H9 (cell line): ENCODE results near the gene ASGR1. TPM values are rescaled to one million over a fixed set of nuclear protein-coding genes. Genes with fewer than 3 reads are reported as not detected.

ENCODE experiments used
- DNase-seq: peaks from one replicate; pipeline ENCODE4 v3.0.0-alpha.2; 2017
- H2AFZ ChIP-seq: one replicate; pipeline ENCODE4 v1.6.1; 2013; ENCODE audit warnings: mild to moderate bottlenecking, low read length, control low read depth, moderate library complexity
- H2AK5ac ChIP-seq: 2 replicates; pipeline ENCODE4 v1.6.1; 2013; ENCODE audit warnings: low read length, control low read depth, mixed read lengths; ENCODE audit not compliant: insufficient read length
- H2BK120ac ChIP-seq: one replicate; pipeline ENCODE4 v1.6.1; 2013; ENCODE audit warnings: low read depth, mild to moderate bottlenecking, low read length, control low read depth, inconsistent platforms; ENCODE audit not compliant: poor library complexity, severe bottlenecking
- H2BK12ac ChIP-seq: 2 replicates; pipeline ENCODE4 v1.6.1; 2013; ENCODE audit warnings: low read length, control low read depth, mixed read lengths, low read depth; ENCODE audit not compliant: insufficient read length
- H2BK15ac ChIP-seq: 2 replicates; pipeline ENCODE4 v1.6.1; 2013; ENCODE audit warnings: low read depth, low read length, control low read depth
- H2BK20ac ChIP-seq: one replicate; pipeline ENCODE4 v1.6.1; 2013; ENCODE audit warnings: low read depth, mild to moderate bottlenecking, low read length, control low read depth, inconsistent platforms; ENCODE audit not compliant: poor library complexity, severe bottlenecking
- H2BK5ac ChIP-seq: 2 replicates; pipeline ENCODE4 v1.6.1; 2013; ENCODE audit warnings: low read length, control low read depth, mixed read lengths; ENCODE audit not compliant: insufficient read length
- H3K14ac ChIP-seq: 2 replicates; pipeline ENCODE4 v1.6.1; 2013; ENCODE audit warnings: low read length, control low read depth; ENCODE audit not compliant: insufficient read depth
- H3K18ac ChIP-seq: 2 replicates; pipeline ENCODE4 v1.6.1; 2013; ENCODE audit warnings: low read depth, mild to moderate bottlenecking, mixed read lengths, low read length, control low read depth; ENCODE audit not compliant: insufficient read length
- H3K23ac ChIP-seq: 2 replicates; pipeline ENCODE4 v1.6.1; 2013; ENCODE audit warnings: low read length, control low read depth, mixed read lengths, low read depth; ENCODE audit not compliant: insufficient read length
- H3K23me2 ChIP-seq: 2 replicates; pipeline ENCODE4 v1.6.1; 2013; ENCODE audit warnings: low read depth, mild to moderate bottlenecking, mixed read lengths, low read length, control low read depth; ENCODE audit not compliant: insufficient read length, poor library complexity, severe bottlenecking
- H3K27ac ChIP-seq: 2 replicates; pipeline ENCODE4 v1.5.1; 2013; ENCODE audit warnings: low read length, control low read depth, mixed read lengths, low read depth; ENCODE audit not compliant: insufficient read length
- H3K27me3 ChIP-seq: 2 replicates; pipeline ENCODE4 v1.6.1; 2013; ENCODE audit warnings: low read length, control low read depth, inconsistent platforms; ENCODE audit not compliant: insufficient read depth
- H3K4ac ChIP-seq: 2 replicates; pipeline ENCODE4 v1.6.1; 2013; ENCODE audit warnings: low read depth, mild to moderate bottlenecking, control low read depth, inconsistent platforms, low read length, moderate library complexity
- H3K4me1 ChIP-seq: 2 replicates; pipeline ENCODE4 v1.6.1; 2013; ENCODE audit warnings: low read length, control low read depth, inconsistent platforms; ENCODE audit not compliant: insufficient read depth
- H3K4me2 ChIP-seq: 2 replicates; pipeline ENCODE4 v1.6.1; 2013; ENCODE audit warnings: low read length, control low read depth, mixed read lengths; ENCODE audit not compliant: insufficient read length, insufficient read depth
- H3K56ac ChIP-seq: 2 replicates; pipeline ENCODE4 v1.6.1; 2013; ENCODE audit warnings: low read depth, mild to moderate bottlenecking, mixed read lengths, low read length, control low read depth; ENCODE audit not compliant: insufficient read length
- H3K79me1 ChIP-seq: 2 replicates; pipeline ENCODE4 v1.6.1; 2013; ENCODE audit warnings: low read depth, mild to moderate bottlenecking, moderate library complexity, low read length, control low read depth, inconsistent platforms; ENCODE audit not compliant: insufficient read depth, poor library complexity, severe bottlenecking
- H3K79me2 ChIP-seq: 2 replicates; pipeline ENCODE4 v1.6.1; 2013; ENCODE audit warnings: low read length, control low read depth, inconsistent platforms; ENCODE audit not compliant: insufficient read depth
- H3K9ac ChIP-seq: 2 replicates; pipeline ENCODE4 v1.6.1; 2013; ENCODE audit warnings: low read length, control low read depth, mixed read lengths; ENCODE audit not compliant: insufficient read length; ENCODE audit errors: extremely low read depth
- H3K9me3 ChIP-seq: one replicate; pipeline ENCODE4 v1.6.1; 2013; ENCODE audit warnings: low read depth, low read length, inconsistent platforms; ENCODE audit not compliant: control insufficient read depth
- H3T11ph ChIP-seq: one replicate; pipeline ENCODE4 v1.6.1; 2013; ENCODE audit warnings: mild to moderate bottlenecking, low read length, control low read depth, inconsistent platforms
- H4K20me1 ChIP-seq: one replicate; pipeline ENCODE4 v1.6.1; 2013; ENCODE audit not compliant: control insufficient read depth, insufficient read length, insufficient read depth
- H4K5ac ChIP-seq: 2 replicates; pipeline ENCODE4 v1.6.1; 2013; ENCODE audit warnings: low read depth, mild to moderate bottlenecking, mixed read lengths, low read length, control low read depth; ENCODE audit not compliant: insufficient read length
- H4K8ac ChIP-seq: replicated peaks from 2 replicates; pipeline ENCODE4 v1.6.1; 2013; ENCODE audit warnings: low read length, control low read depth, mixed read lengths, low read depth; ENCODE audit not compliant: insufficient read length
- H4K91ac ChIP-seq: 2 replicates; pipeline ENCODE4 v1.6.1; 2013; ENCODE audit warnings: low read depth, mild to moderate bottlenecking, moderate library complexity, mixed read lengths, low read length, control low read depth; ENCODE audit not compliant: insufficient read length
- H3K27ac Mint-ChIP-seq, 3 experiments: 2 replicates in 2 of 3; 3 replicates in 1 of 3; pipeline ENCODE4 v1.8.0; 2020 to 2021; ENCODE audit warnings: mixed read lengths in 3 of 3, mild to moderate bottlenecking in 1 of 3, moderate library complexity in 1 of 3
- H3K27me3 Mint-ChIP-seq: 2 replicates; pipeline ENCODE4 v1.8.0; 2021; ENCODE audit warnings: low read depth, mild to moderate bottlenecking, moderate library complexity, mixed read lengths
- H3K36me3 Mint-ChIP-seq, 3 experiments: 2 replicates in 2 of 3; 3 replicates in 1 of 3; pipeline ENCODE4 v1.8.0; 2020 to 2021; ENCODE audit warnings: low read depth in 3 of 3, mixed read lengths in 3 of 3; ENCODE audit not compliant: insufficient read depth in 1 of 3
- H3K4me1 Mint-ChIP-seq, 2 experiments: 2 replicates each; pipeline ENCODE4 v1.8.0; 2020; ENCODE audit warnings: mixed read lengths in 2 of 2
- H3K4me3 Mint-ChIP-seq, 2 experiments: 2 replicates in 1 of 2; 3 replicates in 1 of 2; pipeline ENCODE4 v1.8.0; 2020 to 2021; ENCODE audit warnings: mild to moderate bottlenecking in 2 of 2, mixed read lengths in 2 of 2, moderate library complexity in 1 of 2
- H3K9me3 Mint-ChIP-seq, 2 experiments: 2 replicates in 1 of 2; 3 replicates in 1 of 2; pipeline ENCODE4 v1.8.0; 2020; ENCODE audit warnings: mild to moderate bottlenecking in 2 of 2, mixed read lengths in 2 of 2, moderate library complexity in 1 of 2
- WGBS: extraction: QIAGEN DNeasy Blood & Tissue Kit; methylation state at CpG from one replicate; pipeline ENCODE4 v1.1.7; 2013; ENCODE audit warnings: missing lambda C conversion rate, low lambda C conversion rate, mixed read lengths; ENCODE audit not compliant: insufficient read length; ENCODE audit errors: extremely low coverage; 5-methylcytosine and 5-hydroxymethylcytosine counted together
- total RNA-seq: library from RNA; stranded (reverse); gene quantifications from 2 replicates; pipeline ENCODE4 v1.2.1, GENCODE V29; 2021
- TF ChIP-seq, protein P1 (sequence below): fragments of 200-600 bp; sonication (generic); conservative IDR thresholded peaks from 3 replicates; pipeline ENCODE4 v1.8.0; 2021; ENCODE audit warnings: antibody characterized with exemption, mild to moderate bottlenecking

ASGR1 gene
- total RNA-seq, 1 experiment from 2014 or later: 5.9 TPM

DNA sequence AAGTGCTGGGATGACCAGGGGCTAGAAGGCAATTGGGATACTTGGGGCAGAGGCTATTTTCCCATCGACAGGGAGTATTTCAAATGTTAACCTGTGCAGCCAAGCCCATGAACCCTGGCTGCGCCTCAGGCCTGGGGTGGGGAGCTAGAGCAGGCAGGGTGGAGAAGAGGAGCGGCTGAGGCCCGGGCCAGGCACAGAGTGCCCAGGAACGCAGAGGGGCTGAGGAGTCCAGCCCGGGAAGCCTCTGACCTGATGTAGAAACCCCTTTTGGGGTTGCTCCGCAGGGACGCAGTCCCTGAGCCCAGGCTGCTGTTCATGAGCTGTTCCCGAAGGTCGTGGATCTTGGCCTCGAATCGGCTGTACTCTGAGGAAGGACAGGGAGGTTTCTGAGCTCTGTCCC is 16.8 kb upstream of the ASGR1 start:
- Histone ChIP-seq H2BK12ac (no peak overlapping the region), H3K56ac (no peak overlapping the region), H3K9me3 (no peaks in the 10 kb centered on the region), H3K4me1 (no peaks in the 10 kb centered on the region), H3K4ac (no peak overlapping the region), H4K5ac (no peak overlapping the region), H3K27ac (no peak overlapping the region), H3K23me2 (no peaks in the 10 kb centered on the region), H3K14ac (no peak overlapping the region), H3K4me2 (no peak overlapping the region), H2BK15ac (no peak overlapping the region), H2BK120ac (no peak overlapping the region), H4K20me1 (no peaks in the 10 kb centered on the region), H2BK5ac (no peak overlapping the region), H3K27me3 (no peaks in the 10 kb centered on the region), H2BK20ac (no peak overlapping the region), H3K79me1 (no peaks in the 10 kb centered on the region), H4K91ac (no peak overlapping the region), H2AFZ (no peak overlapping the region), H2AK5ac (no peak overlapping the region), H3K18ac (no peak overlapping the region), H3T11ph (no peak overlapping the region), H4K8ac (no peak overlapping the region), H3K79me2 (no peaks in the 10 kb centered on the region), H3K9ac (no peak overlapping the region), H3K23ac (no peak overlapping the region)
- TF ChIP-seq, protein P1, sequence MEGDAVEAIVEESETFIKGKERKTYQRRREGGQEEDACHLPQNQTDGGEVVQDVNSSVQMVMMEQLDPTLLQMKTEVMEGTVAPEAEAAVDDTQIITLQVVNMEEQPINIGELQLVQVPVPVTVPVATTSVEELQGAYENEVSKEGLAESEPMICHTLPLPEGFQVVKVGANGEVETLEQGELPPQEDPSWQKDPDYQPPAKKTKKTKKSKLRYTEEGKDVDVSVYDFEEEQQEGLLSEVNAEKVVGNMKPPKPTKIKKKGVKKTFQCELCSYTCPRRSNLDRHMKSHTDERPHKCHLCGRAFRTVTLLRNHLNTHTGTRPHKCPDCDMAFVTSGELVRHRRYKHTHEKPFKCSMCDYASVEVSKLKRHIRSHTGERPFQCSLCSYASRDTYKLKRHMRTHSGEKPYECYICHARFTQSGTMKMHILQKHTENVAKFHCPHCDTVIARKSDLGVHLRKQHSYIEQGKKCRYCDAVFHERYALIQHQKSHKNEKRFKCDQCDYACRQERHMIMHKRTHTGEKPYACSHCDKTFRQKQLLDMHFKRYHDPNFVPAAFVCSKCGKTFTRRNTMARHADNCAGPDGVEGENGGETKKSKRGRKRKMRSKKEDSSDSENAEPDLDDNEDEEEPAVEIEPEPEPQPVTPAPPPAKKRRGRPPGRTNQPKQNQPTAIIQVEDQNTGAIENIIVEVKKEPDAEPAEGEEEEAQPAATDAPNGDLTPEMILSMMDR: no peak
- H3K36me3 Mint-ChIP-seq: peaks cover 42 to 75% (median 64%) of the 10 kb centered on the region in 3 experiments
- peak; percentile 15 for DNase-seq
- H3K4me1 Mint-ChIP-seq: peaks cover 0 to 6% of the 10 kb centered on the region in 2 experiments; a peak in 1 of 4 replicates
- no peaks in the 10 kb centered on the region for H3K27me3 Mint-ChIP-seq
- peak overlapping the region in 1 of 3 experiments; percentile 59; a peak in 1 of 7 replicates for H3K27ac Mint-ChIP-seq
- H3K4me3 Mint-ChIP-seq: no peak overlapping the region
- no peaks in the 10 kb centered on the region for H3K9me3 Mint-ChIP-seq
- WGBS: no CpG with 5 or more reads among the region's 12 CpGs
